Measurements from ENCODE around the gene MAD1L1. TPM values are rescaled to one million over a fixed set of nuclear protein-coding genes. Genes with fewer than 3 reads are reported as not detected.

The MAD1L1 gene
- total RNA-seq, 1 experiment from 2014 or later, result 46.7 TPM

DNA sequence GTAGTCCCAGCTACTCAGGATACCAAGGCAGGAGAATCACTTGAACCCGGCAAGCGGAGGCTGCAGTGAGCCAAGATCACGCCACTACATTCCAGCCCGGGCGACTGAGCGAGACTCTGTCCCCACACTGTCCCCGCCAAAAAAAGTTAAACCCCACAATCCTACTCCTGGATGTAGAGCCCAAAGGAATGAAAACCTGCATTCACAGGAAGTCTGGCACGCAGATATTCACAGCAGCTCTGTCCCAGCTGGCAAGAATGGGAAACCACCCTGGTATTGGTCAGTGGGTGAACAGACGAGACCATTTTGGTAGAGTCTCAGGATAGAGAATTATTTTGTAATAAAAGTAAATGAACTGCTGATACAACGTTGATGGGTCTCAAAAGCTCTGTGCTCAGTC, 225.2 kb downstream of the MAD1L1 start:
- H3K27me3 ChIP-seq (replicated peaks; ENCODE audit: insufficient read depth, low read depth, low read length, poor library complexity), result no peaks in the 10 kb centered on the region
- H3K9me3 ChIP-seq (ENCODE audit: low read depth, low read length, poor library complexity, severe bottlenecking), result no peaks in the 10 kb centered on the region
- H3K36me3 ChIP-seq (ENCODE audit: insufficient read depth, low read length, poor library complexity, severe bottlenecking), result no peaks in the 10 kb centered on the region
- POLR2A ChIA-PET (ENCODE audit: low non-redundant PET), result no interaction called here
- peaks cover 8% of the 10 kb centered on the region for H3K4me1 ChIP-seq (ENCODE audit: insufficient read depth, low read length, poor library complexity, severe bottlenecking)
- intact Hi-C loops (cut with micrococcal nuclease; ENCODE audit: unreplicated experiment), result no loop called here
- DNase-seq (ENCODE audit: low spot score), result no peak
- CTCF ChIA-PET, result no interaction called here
- no peak for TF ChIP-seq EZH2 (IDR thresholded peaks at IDR 0.05; ENCODE audit: borderline replicate concordance, low read depth, low read length, poor library complexity, severe bottlenecking)
- TF ChIP-seq, protein P1, sequence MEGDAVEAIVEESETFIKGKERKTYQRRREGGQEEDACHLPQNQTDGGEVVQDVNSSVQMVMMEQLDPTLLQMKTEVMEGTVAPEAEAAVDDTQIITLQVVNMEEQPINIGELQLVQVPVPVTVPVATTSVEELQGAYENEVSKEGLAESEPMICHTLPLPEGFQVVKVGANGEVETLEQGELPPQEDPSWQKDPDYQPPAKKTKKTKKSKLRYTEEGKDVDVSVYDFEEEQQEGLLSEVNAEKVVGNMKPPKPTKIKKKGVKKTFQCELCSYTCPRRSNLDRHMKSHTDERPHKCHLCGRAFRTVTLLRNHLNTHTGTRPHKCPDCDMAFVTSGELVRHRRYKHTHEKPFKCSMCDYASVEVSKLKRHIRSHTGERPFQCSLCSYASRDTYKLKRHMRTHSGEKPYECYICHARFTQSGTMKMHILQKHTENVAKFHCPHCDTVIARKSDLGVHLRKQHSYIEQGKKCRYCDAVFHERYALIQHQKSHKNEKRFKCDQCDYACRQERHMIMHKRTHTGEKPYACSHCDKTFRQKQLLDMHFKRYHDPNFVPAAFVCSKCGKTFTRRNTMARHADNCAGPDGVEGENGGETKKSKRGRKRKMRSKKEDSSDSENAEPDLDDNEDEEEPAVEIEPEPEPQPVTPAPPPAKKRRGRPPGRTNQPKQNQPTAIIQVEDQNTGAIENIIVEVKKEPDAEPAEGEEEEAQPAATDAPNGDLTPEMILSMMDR (conservative IDR thresholded peaks at IDR 0.05; ENCODE audit: low read depth, low read length), result no peak
- H3K4me3 ChIP-seq (ENCODE audit: low read depth, low read length, poor library complexity, severe bottlenecking), result no peak overlapping the region
- H3K27ac ChIP-seq (ENCODE audit: low read depth, low read length, poor library complexity, severe bottlenecking), result no peak overlapping the region
- no TSS peak for BruUV-seq (replicated peaks)

DNA sequence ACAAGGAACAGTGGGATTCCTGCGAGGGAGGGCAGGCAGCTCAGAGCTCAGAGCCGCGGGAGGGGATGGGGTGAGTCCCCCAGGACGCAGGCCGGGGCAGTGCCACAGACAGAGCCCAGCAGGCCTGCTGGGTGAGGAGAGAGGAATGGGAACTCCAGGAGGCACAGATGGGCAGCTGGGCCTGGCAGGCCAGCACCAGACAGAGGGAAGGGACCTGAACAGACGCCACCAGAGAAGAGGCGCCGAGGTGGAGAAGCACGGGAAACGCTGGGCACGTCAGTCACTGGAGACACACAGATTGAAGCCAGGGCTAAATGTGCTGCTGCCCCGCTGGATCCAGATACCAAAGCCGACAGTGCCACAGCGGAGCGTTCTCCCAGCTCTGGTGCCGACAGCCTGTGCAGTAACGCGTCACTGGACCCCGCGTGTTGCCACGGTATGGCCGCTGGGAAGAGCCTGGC, 225.8 kb downstream of the MAD1L1 start:
- Histone ChIP-seq H3K27ac (ENCODE audit: low read depth, low read length, poor library complexity, severe bottlenecking) (no peak overlapping the region), H3K9me3 (ENCODE audit: low read depth, low read length, poor library complexity, severe bottlenecking) (no peaks in the 10 kb centered on the region), H3K36me3 (ENCODE audit: insufficient read depth, low read length, poor library complexity, severe bottlenecking) (no peaks in the 10 kb centered on the region), H3K27me3 (replicated peaks; ENCODE audit: insufficient read depth, low read depth, low read length, poor library complexity) (no peaks in the 10 kb centered on the region), H3K4me1 (ENCODE audit: insufficient read depth, low read length, poor library complexity, severe bottlenecking) (peaks cover 8% of the 10 kb centered on the region), H3K4me3 (ENCODE audit: low read depth, low read length, poor library complexity, severe bottlenecking) (no peak overlapping the region)
- DNase-seq (ENCODE audit: low spot score), result no peak
- BruUV-seq (replicated peaks), result no TSS peak
- TF ChIP-seq, protein P1 (conservative IDR thresholded peaks at IDR 0.05; ENCODE audit: low read depth, low read length), result no peak
- no peak for TF ChIP-seq EZH2 (IDR thresholded peaks at IDR 0.05; ENCODE audit: borderline replicate concordance, low read depth, low read length, poor library complexity, severe bottlenecking)
- POLR2A ChIA-PET (ENCODE audit: low non-redundant PET), result no interaction called here
- intact Hi-C loops (cut with micrococcal nuclease; ENCODE audit: unreplicated experiment), result no loop called here
- CTCF ChIA-PET, result no interaction called here

DNA sequence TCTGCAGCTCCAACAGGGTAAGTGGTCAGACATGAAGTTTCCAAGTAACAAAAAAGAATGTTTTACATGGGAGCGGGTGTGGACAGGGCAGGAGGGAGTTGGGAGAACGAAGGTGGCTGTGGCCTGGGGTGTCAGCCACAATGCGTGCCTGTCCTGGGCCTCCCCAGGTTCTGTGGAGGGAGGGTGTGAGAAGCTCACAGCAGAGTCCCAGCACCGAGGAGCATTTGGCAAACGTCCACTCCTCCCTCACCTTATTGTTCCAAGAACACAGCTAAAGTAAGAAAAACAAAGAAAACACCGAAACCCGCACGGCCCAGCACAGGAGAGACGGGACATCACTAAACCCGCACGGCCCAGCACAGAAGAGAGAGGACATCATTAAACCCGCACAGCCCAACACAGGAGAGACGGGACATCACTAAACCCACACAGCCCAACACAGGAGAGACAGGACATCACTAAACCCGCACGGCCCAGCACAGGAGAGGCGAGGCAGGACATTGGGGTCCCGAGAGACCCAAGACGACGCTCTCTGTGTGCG, 226.4 kb downstream of the MAD1L1 start:
- no TSS peak for BruUV-seq (replicated peaks)
- ChIA-PET POLR2A (ENCODE audit: low non-redundant PET) (no interaction called here), CTCF (no interaction called here)
- TF ChIP-seq, protein P1 (conservative IDR thresholded peaks at IDR 0.05; ENCODE audit: low read depth, low read length), result no peak
- TF ChIP-seq EZH2 (IDR thresholded peaks at IDR 0.05; ENCODE audit: borderline replicate concordance, low read depth, low read length, poor library complexity, severe bottlenecking), result no peak
- Histone ChIP-seq H3K27ac (ENCODE audit: low read depth, low read length, poor library complexity, severe bottlenecking) (no peak overlapping the region), H3K27me3 (replicated peaks; ENCODE audit: insufficient read depth, low read depth, low read length, poor library complexity) (no peaks in the 10 kb centered on the region), H3K4me3 (ENCODE audit: low read depth, low read length, poor library complexity, severe bottlenecking) (no peak overlapping the region), H3K36me3 (ENCODE audit: insufficient read depth, low read length, poor library complexity, severe bottlenecking) (no peaks in the 10 kb centered on the region), H3K9me3 (ENCODE audit: low read depth, low read length, poor library complexity, severe bottlenecking) (no peaks in the 10 kb centered on the region), H3K4me1 (ENCODE audit: insufficient read depth, low read length, poor library complexity, severe bottlenecking) (peaks cover 8% of the 10 kb centered on the region)
- intact Hi-C loops (cut with micrococcal nuclease; ENCODE audit: unreplicated experiment), result no loop called here
- no peak for DNase-seq (ENCODE audit: low spot score)
